ENCODE results near the gene CPNE9. TPM values are rescaled to one million over a fixed set of nuclear protein-coding genes. Genes with fewer than 3 reads are reported as not detected.

The CPNE9 gene
- total RNA-seq, 4 donors from 2014 or later = 0.49 to 3.4 (median 2.1) TPM

DNA sequence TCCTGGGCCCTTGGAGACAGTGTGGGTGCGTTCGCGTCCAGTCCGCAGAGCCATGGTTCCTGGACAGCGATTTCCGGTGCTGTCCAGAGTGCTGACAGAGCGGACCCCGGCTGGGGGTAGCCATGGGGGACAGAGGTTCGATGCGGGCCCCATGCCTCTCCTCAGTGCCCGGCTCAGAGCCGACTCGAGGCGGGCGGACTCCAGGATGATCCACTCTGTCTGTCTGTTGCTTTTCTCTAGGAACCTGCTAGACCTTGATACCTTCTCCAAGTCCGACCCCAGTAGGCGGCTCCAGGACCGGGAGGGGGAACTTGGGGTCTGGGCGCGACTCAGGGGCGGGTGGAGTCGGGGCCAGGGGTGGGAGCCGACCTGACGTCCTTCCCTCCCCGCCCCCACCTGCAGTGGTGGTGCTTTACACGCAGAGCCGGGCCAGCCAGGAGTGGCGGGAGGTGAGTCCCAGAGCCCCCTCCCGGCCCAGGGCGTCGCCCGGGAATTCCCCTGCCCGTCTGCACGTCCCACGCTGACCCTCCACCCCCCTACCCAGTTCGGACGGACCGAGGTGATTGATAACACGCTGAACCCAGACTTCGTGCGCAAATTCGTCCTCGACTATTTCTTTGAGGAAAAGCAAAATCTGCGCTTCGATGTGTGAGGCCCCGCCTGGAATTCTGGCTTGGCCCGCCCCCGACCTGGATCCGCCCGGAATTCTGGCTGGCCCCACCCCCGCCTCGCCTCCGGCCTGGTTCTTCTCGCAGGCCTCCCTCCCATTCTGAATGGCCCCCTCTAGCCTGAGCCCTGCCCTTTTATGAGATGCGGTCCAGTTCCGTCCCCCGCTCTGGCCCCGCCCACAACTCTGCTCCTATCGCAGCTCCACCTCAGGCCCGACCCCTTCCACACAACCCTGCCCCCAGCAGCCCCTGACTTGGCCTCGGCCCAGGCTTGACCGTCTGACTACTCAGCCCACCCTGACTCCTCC is 1.0 kb downstream of the CPNE9 start:
- 2% methylated on average over 31 of the region's 62 CpGs for WGBS
- TF ChIP-seq POLR2AphosphoS5 (IDR thresholded peaks at IDR 0.05) = no peak
- TF ChIP-seq POLR2A (IDR thresholded peaks at IDR 0.05) = no peak
- no peak for TF ChIP-seq EP300 (IDR thresholded peaks at IDR 0.05)
- TF ChIP-seq, protein P1, sequence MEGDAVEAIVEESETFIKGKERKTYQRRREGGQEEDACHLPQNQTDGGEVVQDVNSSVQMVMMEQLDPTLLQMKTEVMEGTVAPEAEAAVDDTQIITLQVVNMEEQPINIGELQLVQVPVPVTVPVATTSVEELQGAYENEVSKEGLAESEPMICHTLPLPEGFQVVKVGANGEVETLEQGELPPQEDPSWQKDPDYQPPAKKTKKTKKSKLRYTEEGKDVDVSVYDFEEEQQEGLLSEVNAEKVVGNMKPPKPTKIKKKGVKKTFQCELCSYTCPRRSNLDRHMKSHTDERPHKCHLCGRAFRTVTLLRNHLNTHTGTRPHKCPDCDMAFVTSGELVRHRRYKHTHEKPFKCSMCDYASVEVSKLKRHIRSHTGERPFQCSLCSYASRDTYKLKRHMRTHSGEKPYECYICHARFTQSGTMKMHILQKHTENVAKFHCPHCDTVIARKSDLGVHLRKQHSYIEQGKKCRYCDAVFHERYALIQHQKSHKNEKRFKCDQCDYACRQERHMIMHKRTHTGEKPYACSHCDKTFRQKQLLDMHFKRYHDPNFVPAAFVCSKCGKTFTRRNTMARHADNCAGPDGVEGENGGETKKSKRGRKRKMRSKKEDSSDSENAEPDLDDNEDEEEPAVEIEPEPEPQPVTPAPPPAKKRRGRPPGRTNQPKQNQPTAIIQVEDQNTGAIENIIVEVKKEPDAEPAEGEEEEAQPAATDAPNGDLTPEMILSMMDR (IDR thresholded peaks at IDR 0.05) = no peak
- H3K36me3 ChIP-seq = peaks cover 20% of the 10 kb centered on the region

DNA sequence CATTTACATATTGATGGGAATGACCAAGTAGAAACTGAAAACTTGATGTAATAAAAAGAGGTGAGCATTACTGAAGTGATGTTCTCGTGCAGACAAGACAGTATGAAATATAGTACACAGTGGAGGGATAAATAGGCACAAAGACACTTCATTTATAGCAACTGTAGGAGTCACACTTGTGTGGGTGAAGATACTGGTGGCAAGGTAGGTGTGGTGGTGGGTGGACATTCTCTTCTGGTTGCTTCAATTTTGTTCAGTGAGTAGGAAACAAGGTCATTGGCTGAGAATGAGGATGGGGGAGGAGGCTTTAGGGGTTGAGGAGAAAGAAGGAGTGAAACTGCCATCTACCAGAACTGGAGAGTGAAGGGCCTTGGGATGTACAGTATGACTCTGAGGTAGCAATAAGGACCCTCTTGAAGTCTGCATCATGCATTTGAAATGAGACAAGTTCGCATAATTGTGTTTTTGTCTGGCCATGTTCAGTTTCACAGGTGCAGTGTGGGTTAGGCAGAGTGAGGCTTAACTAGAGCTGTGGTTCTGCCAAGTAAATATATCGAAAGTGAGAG is 6.6 kb downstream of the CPNE9 start:
- Histone ChIP-seq H3K4me3 (no peak overlapping the region), H3K4me1 (peaks cover 1% of the 10 kb centered on the region), H3K9me3 (no peaks in the 10 kb centered on the region), H3K36me3 (no peaks in the 10 kb centered on the region), H3K27me3 (no peaks in the 10 kb centered on the region), H3K27ac (no peak overlapping the region)
- no peak for DNase-seq (ENCODE audit: low spot score in 2 of 2)
- WGBS = 82% methylated on average over 3 of the region's 3 CpGs
- TF ChIP-seq POLR2A (IDR thresholded peaks at IDR 0.05) (no peak), POLR2AphosphoS5 (IDR thresholded peaks at IDR 0.05) (no peak), EP300 (IDR thresholded peaks at IDR 0.05) (no peak)
- TF ChIP-seq, protein P1 (IDR thresholded peaks at IDR 0.05) = no peak

More for the DNA sequence above, 1.0 kb downstream of the CPNE9 start:
- no peak overlapping the region for H3K27ac ChIP-seq
- peaks cover 20% of the 10 kb centered on the region for H3K4me1 ChIP-seq
- peaks cover 11% of the 10 kb centered on the region for H3K27me3 ChIP-seq
- no peak for DNase-seq (ENCODE audit: low spot score in 2 of 2)
- no peaks in the 10 kb centered on the region for H3K9me3 ChIP-seq
- H3K4me3 ChIP-seq = peak overlapping the region; percentile 49

DNA sequence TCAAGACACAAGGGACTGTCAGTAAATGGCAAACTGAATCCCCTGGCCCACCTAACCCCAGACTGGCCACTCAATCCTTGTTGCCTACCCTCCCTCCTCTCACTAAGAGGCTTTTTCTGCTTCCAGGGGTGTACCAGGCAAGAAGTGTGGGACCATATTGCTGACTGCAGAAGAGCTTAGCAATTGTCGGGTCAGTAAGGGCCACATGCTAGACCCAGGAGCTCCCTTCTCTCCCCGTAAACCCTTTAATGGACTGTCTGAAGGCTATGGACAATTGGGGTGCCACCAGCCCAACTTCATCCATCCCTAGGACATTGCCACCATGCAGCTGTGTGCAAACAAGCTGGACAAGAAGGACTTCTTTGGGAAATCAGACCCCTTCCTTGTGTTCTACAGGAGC is 8.8 kb downstream of the CPNE9 start:
- Histone ChIP-seq H3K4me3 (no peak overlapping the region), H3K27ac (no peak overlapping the region), H3K4me1 (peaks cover 11% of the 10 kb centered on the region), H3K36me3 (no peaks in the 10 kb centered on the region), H3K27me3 (no peaks in the 10 kb centered on the region), H3K9me3 (no peaks in the 10 kb centered on the region)
- TF ChIP-seq, protein P1 (IDR thresholded peaks at IDR 0.05) = no peak
- TF ChIP-seq POLR2A (IDR thresholded peaks at IDR 0.05) = no peak
- no peak for DNase-seq (ENCODE audit: low spot score in 2 of 2)
- 90% methylated on average over 2 of the region's 2 CpGs for WGBS

DNA sequence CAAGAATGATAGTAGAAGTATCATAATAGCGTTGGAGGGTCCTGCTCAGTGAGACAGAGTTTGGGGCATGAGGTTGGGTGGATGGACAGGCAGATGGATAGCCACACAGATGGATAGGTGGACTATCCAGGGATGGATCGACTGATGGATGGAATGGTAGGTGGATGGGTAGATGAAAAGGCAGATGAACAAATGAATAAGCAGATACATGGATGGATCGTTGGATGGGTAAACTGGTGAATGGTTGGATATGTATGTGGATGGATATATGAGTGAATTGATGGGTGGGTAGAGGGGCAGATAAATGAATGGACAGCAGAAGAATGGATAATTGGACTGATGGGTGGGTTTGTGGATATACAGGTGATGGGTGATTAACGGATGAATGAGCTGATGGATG is 9.5 kb downstream of the CPNE9 start:
- no peak overlapping the region for H3K27ac ChIP-seq

More for the DNA sequence above, 9.5 kb downstream of the CPNE9 start:
- Histone ChIP-seq H3K4me1 (peaks cover 11% of the 10 kb centered on the region), H3K27me3 (no peaks in the 10 kb centered on the region), H3K4me3 (no peak overlapping the region), H3K9me3 (no peaks in the 10 kb centered on the region), H3K36me3 (no peaks in the 10 kb centered on the region)
- no peak for TF ChIP-seq POLR2A (IDR thresholded peaks at IDR 0.05)
- TF ChIP-seq, protein P1 (IDR thresholded peaks at IDR 0.05) = no peak
- TF ChIP-seq POLR2AphosphoS5 (IDR thresholded peaks at IDR 0.05) = no peak
- no peak for TF ChIP-seq EP300 (IDR thresholded peaks at IDR 0.05)
- WGBS = 92% methylated on average over 4 of the region's 4 CpGs
- DNase-seq (ENCODE audit: low spot score in 2 of 2) = no peak
